Right renal pelvis (tissue), 4 donors: ENCODE results near the gene LSM8. TPM values are rescaled to one million over a fixed set of nuclear protein-coding genes. Genes with fewer than 3 reads are reported as not detected.
"Not testable (repeated sequence)": the region's sequence is repeated elsewhere in the genome, so short reads cannot be mapped to it uniquely, and the experiment has no call there.

ENCODE experiments used
- DNase-seq, 4 donors: peaks; one replicate each; pipeline ENCODE4 v3.0.0-alpha.2; 2013; ENCODE audit warnings: low read depth in 4 of 4, low spot score in 3 of 4, missing footprints in 1 of 4
- polyA plus RNA-seq, 4 donors: library from polyadenylated mRNA; unstranded; fragments of 120-200 nt; gene quantifications; one replicate each; pipeline ENCODE4 v1.2.1, GENCODE V29; 2013; ENCODE audit not compliant: insufficient read length in 4 of 4

The LSM8 gene
- polyA plus RNA-seq, 4 donors = 56.4 to 72.5 (median 66.2) TPM

- peak in 2 of 4 donors; percentile 20 to 37 for DNase-seq
These were observed 12.0 kb downstream of the LSM8 start for GRCh38 chr7:118195837-118196474.

GRCh38 chr7:118202061-118202460 is 18.1 kb downstream of the LSM8 start:
- DNase-seq = no peak

GRCh38 chr7:118214051-118214832 is 30.3 kb downstream of the LSM8 start:
- DNase-seq = peak; percentile 66 to 79 (median 74)

- peak in 1 of 4 donors; percentile 8 for DNase-seq
These were observed 30.8 kb downstream of the LSM8 start for GRCh38 chr7:118214833-118215182.

GRCh38 chr7:118217210-118217619 is 33.3 kb downstream of the LSM8 start:
- no peak for DNase-seq

- DNase-seq = no peak
These were observed 34.6 kb downstream of the LSM8 start for GRCh38 chr7:118218413-118219156.

GRCh38 chr7:118219157-118219512 is 35.2 kb downstream of the LSM8 start:
- no peak for DNase-seq

- no peak for DNase-seq
These were observed 36.6 kb downstream of the LSM8 start for GRCh38 chr7:118220583-118220982.

GRCh38 chr7:118222591-118222990 is 38.6 kb downstream of the LSM8 start:
- DNase-seq = no peak

GRCh38 chr7:118224521-118224920 is 40.6 kb downstream of the LSM8 start, which contains the start of gene ANKRD7:
Gene ANKRD7 (plus strand): TSS chr7:118224704. CDS start chr7:118224831, 127 bp downstream.
- no peak for DNase-seq

- no peak for DNase-seq
These were observed 48.9 kb downstream of the LSM8 start for GRCh38 chr7:118232837-118233236.

- DNase-seq = no peak
These were observed 49.8 kb downstream of the LSM8 start for GRCh38 chr7:118233799-118234198.

- DNase-seq = no peak
These were observed 55.0 kb downstream of the LSM8 start for GRCh38 chr7:118239014-118239413.

- DNase-seq = not testable (repeated sequence)
These were observed 56.4 kb downstream of the LSM8 start for GRCh38 chr7:118240320-118240719.

Other genes with a start within 250 kb of the LSM8 start
- 1 to 10 TPM; 2.6 to 6.1 (median 3.8) TPM for gene ANKRD7, start 40.5 kb downstream of the LSM8 start, polyA plus RNA-seq